GM10248 (cell line): ENCODE results near the gene DMBX1.

Experiments
- CTCF ChIA-PET: fragments of 300-600 bp; sonication (Branson Sonifier 250); formaldehyde crosslinking; extraction: SDS; loops from one replicate; lab custom pipeline; 2021; ENCODE audit warnings: antibody characterized with exemption; lab: Yijun Ruan, JAX
- POLR2A ChIA-PET: fragments of 350-650 bp; sonication (Branson Sonifier 250); formaldehyde crosslinking; extraction: SDS; loops from one replicate; lab custom pipeline; 2020; ENCODE audit warnings: antibody characterized with exemption; lab: Yijun Ruan, JAX
- DNase-seq: peaks from one replicate; pipeline ENCODE4 v3.0.0; 2012; ENCODE audit errors: extremely low spot score
- CTCF ChIP-seq: IDR thresholded peaks from 2 replicates; pipeline ENCODE4 v1.5.1; 2012; ENCODE audit warnings: mild to moderate bottlenecking, low read depth; ENCODE audit errors: extremely low read depth, missing control alignments, control extremely low read depth

The DMBX1 gene

DNA sequence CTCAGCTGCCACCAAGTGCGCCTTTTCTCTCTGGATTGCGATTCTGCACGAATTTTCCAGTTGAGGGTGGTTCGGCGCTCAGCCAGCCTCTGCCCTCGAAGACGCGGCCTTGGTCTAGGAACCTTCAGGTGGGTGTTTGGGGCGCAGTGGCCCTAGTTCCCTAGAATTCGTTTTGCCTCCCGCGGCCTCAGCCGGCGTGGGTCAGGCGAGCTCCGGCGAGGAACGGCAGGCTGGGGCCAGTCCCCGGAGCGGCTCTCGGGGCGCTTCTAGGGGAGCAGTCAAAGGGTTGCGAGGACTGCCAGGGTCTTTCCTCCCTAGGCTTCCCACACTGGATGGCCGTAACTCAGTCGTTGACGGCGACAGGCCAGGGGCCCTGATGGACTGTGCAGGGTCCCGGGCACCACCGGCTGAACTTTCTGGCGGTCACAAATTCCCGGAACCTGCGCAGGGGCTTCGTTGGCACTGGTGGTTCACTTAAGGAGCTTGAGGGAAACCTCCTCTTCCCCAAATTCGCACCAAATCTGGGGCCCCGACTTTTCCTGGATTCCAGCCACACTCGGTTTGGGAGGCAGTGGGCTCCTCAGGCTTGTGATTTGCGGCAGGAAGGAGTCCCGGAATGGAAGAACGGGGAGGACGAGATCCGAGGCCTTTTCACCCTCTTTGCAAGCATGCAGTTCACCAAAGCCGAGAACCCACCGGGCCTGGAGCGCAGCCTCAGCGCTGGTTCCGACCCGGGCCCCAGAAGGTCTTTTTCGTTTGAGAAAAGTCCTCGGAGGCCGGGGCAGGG is 1.2 kb downstream of the DMBX1 start:
- CTCF ChIA-PET: interaction anchor here (1.0 to 1.4 kb wide), 2 partner anchors 11 to 31 kb away, joined by 3 read pairs; no protein-coding TSS in a partner anchor
- POLR2A ChIA-PET: no interaction called here
- TF ChIP-seq CTCF: no peak
- no peak for DNase-seq

- POLR2A ChIA-PET: no interaction called here
- no peak for DNase-seq
- TF ChIP-seq CTCF: no peak
- CTCF ChIA-PET: interaction anchor here (1.0 to 1.4 kb wide), 3 partner anchors 10 to 30 kb away, joined by 3 to 4 read pairs (median 3); no protein-coding TSS in a partner anchor
These were observed 2.0 kb downstream of the DMBX1 start for GRCh38 chr1:46491443-46492268.

DNA sequence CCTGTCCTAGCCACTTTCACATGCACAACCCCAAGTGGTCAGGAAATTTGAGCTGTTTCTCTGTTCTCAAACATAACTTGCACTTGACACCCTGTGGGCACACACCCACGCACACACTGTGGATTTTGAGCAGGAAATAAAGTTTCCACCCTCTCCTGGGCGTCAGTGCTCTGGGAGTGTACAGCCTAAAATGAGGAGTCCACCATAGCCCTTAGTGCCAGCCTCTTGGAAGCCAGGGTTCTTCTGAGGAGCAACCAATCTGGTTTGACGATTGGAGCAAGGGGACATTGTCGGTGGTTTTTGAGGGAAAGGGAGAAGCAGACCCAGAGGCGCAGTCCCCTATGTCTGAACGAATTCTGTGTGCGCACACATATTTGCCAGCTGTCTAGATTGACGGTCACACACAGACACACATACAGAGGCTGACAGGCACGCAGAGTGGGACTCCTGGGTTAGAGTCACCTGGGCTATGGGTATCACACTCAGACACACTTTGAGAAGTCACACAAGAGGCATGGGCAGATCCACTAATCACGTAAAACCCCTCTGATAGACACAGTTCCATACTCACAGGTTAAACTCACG is 2.7 kb downstream of the DMBX1 start:
- DNase-seq: no peak
- CTCF ChIA-PET: interaction anchor here (1.0 kb wide), 1 partner anchor 9 kb away, joined by 4 read pairs; no protein-coding TSS in a partner anchor
- POLR2A ChIA-PET: no interaction called here
- no peak for TF ChIP-seq CTCF

DNA sequence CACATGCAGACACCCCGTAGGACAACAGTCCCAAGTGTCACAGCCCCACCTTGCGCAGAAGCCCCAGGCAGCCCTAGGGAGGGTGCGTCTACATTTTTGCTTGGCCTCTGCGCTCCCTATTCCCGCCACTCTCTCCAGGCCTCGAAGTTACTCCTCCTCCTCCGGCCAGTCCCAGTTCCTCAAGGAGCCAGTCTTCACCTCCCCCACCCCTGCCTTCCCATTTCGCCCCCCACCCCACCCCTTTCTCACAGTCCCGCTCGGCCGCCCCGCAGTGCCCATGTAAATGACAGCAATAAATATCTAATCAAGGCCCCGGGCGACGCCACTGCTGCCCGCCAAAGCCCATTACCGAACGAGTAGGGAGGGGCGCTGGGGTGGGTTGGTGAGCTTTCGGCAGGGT is 3.2 kb downstream of the DMBX1 start:
- TF ChIP-seq CTCF: no peak
- ChIA-PET POLR2A (no interaction called here), CTCF (interaction anchor here (1.0 to 1.1 kb wide), 3 partner anchors 9 to 46 kb away, joined by 4 read pairs; no protein-coding TSS in a partner anchor)
- no peak for DNase-seq

- CTCF ChIA-PET: interaction anchor here (1.1 to 1.4 kb wide), 3 partner anchors 16 to 46 kb away, joined by 4 read pairs; no protein-coding TSS in a partner anchor
- POLR2A ChIA-PET: no interaction called here
- TF ChIP-seq CTCF: no peak
- DNase-seq: no peak
These were observed 3.8 kb downstream of the DMBX1 start for GRCh38 chr1:46493316-46494032.
